ENCODE measurements around the gene ZRANB3.

ZRANB3 gene

DNA sequence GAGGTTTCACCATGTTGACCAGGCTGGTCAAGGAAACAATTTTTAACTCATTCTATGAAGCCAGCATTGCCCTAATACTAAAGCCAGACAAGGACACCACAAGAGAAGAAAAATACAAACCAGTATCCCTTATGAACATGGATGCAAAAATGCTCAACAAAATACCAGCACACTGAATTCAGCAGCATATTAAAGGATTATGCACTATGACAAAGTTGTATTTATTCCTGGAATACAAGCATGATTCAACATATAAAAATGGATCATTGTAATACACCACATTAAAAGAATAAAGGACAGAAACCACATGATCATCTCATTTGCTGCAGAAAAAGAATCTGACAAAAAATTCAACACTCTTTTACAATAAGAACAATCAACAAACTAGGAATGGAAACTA, 340.2 kb downstream of the ZRANB3 start:
- no peak overlapping the region for H3K27ac ChIP-seq (ENCODE audit: low read depth in 2 of 2, low read length in 2 of 2)
- no peaks in the 10 kb centered on the region for H3K9me3 ChIP-seq (ENCODE audit: control insufficient read depth in 2 of 2, low read length in 2 of 2)
- H3K4me3 ChIP-seq (ENCODE audit: low read length in 2 of 2) = no peak overlapping the region
- H3K9ac ChIP-seq (ENCODE audit: low read depth in 1 of 2, low read length in 2 of 2) = no peak overlapping the region
- H3K4me1 ChIP-seq (ENCODE audit: control insufficient read depth in 2 of 2, insufficient read depth in 2 of 2, low read length in 2 of 2) = no peaks in the 10 kb centered on the region
- no peaks in the 10 kb centered on the region for H3K36me3 ChIP-seq (ENCODE audit: control insufficient read depth in 2 of 2, insufficient read depth in 2 of 2, low read length in 2 of 2)
- H3K27me3 ChIP-seq (ENCODE audit: control insufficient read depth in 2 of 2, insufficient read depth in 2 of 2, low read length in 2 of 2) = no peaks in the 10 kb centered on the region

GRCh38 chr2:135189148-135189547, 341.9 kb downstream of the ZRANB3 start:
- no peaks in the 10 kb centered on the region for H3K36me3 ChIP-seq (ENCODE audit: control insufficient read depth in 2 of 2, insufficient read depth in 2 of 2, low read length in 2 of 2)
- H3K27me3 ChIP-seq (ENCODE audit: control insufficient read depth in 2 of 2, insufficient read depth in 2 of 2, low read length in 2 of 2) = no peaks in the 10 kb centered on the region
- no peak overlapping the region for H3K27ac ChIP-seq (ENCODE audit: low read depth in 2 of 2, low read length in 2 of 2)
- no peak overlapping the region for H3K4me3 ChIP-seq (ENCODE audit: low read length in 2 of 2)
- no peaks in the 10 kb centered on the region for H3K9me3 ChIP-seq (ENCODE audit: control insufficient read depth in 2 of 2, low read length in 2 of 2)
- H3K4me1 ChIP-seq (ENCODE audit: control insufficient read depth in 2 of 2, insufficient read depth in 2 of 2, low read length in 2 of 2) = no peaks in the 10 kb centered on the region
- H3K9ac ChIP-seq (ENCODE audit: low read depth in 1 of 2, low read length in 2 of 2) = no peak overlapping the region

GRCh38 chr2:135187270-135187669, 343.7 kb downstream of the ZRANB3 start:
- Histone ChIP-seq H3K9ac (ENCODE audit: low read depth in 1 of 2, low read length in 2 of 2) (no peak overlapping the region), H3K4me1 (ENCODE audit: control insufficient read depth in 2 of 2, insufficient read depth in 2 of 2, low read length in 2 of 2) (no peaks in the 10 kb centered on the region)

GRCh38 chr2:135186054-135186453, 345.0 kb downstream of the ZRANB3 start:
- H3K36me3 ChIP-seq (ENCODE audit: control insufficient read depth in 2 of 2, insufficient read depth in 2 of 2, low read length in 2 of 2) = no peaks in the 10 kb centered on the region
- no peak overlapping the region for H3K4me3 ChIP-seq (ENCODE audit: low read length in 2 of 2)
- no peaks in the 10 kb centered on the region for H3K27me3 ChIP-seq (ENCODE audit: control insufficient read depth in 2 of 2, insufficient read depth in 2 of 2, low read length in 2 of 2)

More at GRCh38 chr2:135187270-135187669, 343.7 kb downstream of the ZRANB3 start:
- no peaks in the 10 kb centered on the region for H3K36me3 ChIP-seq (ENCODE audit: control insufficient read depth in 2 of 2, insufficient read depth in 2 of 2, low read length in 2 of 2)
- H3K9me3 ChIP-seq (ENCODE audit: control insufficient read depth in 2 of 2, low read length in 2 of 2) = no peaks in the 10 kb centered on the region
- H3K4me3 ChIP-seq (ENCODE audit: low read length in 2 of 2) = no peak overlapping the region
- H3K27me3 ChIP-seq (ENCODE audit: control insufficient read depth in 2 of 2, insufficient read depth in 2 of 2, low read length in 2 of 2) = no peaks in the 10 kb centered on the region
- H3K27ac ChIP-seq (ENCODE audit: low read depth in 2 of 2, low read length in 2 of 2) = no peak overlapping the region

GRCh38 chr2:135183822-135184221, 347.2 kb downstream of the ZRANB3 start:
- Histone ChIP-seq H3K27me3 (ENCODE audit: control insufficient read depth in 2 of 2, insufficient read depth in 2 of 2, low read length in 2 of 2) (no peaks in the 10 kb centered on the region), H3K27ac (ENCODE audit: low read depth in 2 of 2, low read length in 2 of 2) (no peak overlapping the region), H3K4me1 (ENCODE audit: control insufficient read depth in 2 of 2, insufficient read depth in 2 of 2, low read length in 2 of 2) (no peaks in the 10 kb centered on the region), H3K36me3 (ENCODE audit: control insufficient read depth in 2 of 2, insufficient read depth in 2 of 2, low read length in 2 of 2) (no peaks in the 10 kb centered on the region), H3K9me3 (ENCODE audit: control insufficient read depth in 2 of 2, low read length in 2 of 2) (no peaks in the 10 kb centered on the region), H3K9ac (ENCODE audit: low read depth in 1 of 2, low read length in 2 of 2) (no peak overlapping the region), H3K4me3 (ENCODE audit: low read length in 2 of 2) (no peak overlapping the region)

More at GRCh38 chr2:135186054-135186453, 345.0 kb downstream of the ZRANB3 start:
- no peaks in the 10 kb centered on the region for H3K4me1 ChIP-seq (ENCODE audit: control insufficient read depth in 2 of 2, insufficient read depth in 2 of 2, low read length in 2 of 2)
- H3K9ac ChIP-seq (ENCODE audit: low read depth in 1 of 2, low read length in 2 of 2) = no peak overlapping the region
- no peak overlapping the region for H3K27ac ChIP-seq (ENCODE audit: low read depth in 2 of 2, low read length in 2 of 2)
- no peaks in the 10 kb centered on the region for H3K9me3 ChIP-seq (ENCODE audit: control insufficient read depth in 2 of 2, low read length in 2 of 2)

DNA sequence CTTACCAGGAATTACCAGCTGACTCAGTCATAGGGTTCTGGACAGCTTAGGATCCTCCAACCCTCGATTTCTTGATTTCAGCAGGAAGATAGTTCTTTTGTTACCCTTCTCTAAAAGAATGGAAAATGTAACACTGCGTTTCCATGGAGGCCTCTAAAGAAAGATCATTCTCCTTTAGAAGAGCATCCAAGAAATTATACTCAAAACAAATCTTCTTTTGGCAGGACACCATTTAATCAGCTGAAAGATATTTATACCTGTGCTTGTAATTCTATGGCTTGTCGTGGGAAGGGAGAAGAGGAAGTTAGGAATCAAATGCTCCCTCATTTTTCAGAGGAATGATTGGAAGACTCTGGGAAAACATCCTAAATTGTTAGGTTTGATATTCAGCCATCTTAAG, 348.4 kb downstream of the ZRANB3 start:
- H3K4me1 ChIP-seq (ENCODE audit: control insufficient read depth in 2 of 2, insufficient read depth in 2 of 2, low read length in 2 of 2) = no peaks in the 10 kb centered on the region
- H3K27ac ChIP-seq (ENCODE audit: low read depth in 2 of 2, low read length in 2 of 2) = no peak overlapping the region
- H3K4me3 ChIP-seq (ENCODE audit: low read length in 2 of 2) = no peak overlapping the region
- H3K9me3 ChIP-seq (ENCODE audit: control insufficient read depth in 2 of 2, low read length in 2 of 2) = no peaks in the 10 kb centered on the region
- H3K36me3 ChIP-seq (ENCODE audit: control insufficient read depth in 2 of 2, insufficient read depth in 2 of 2, low read length in 2 of 2) = no peaks in the 10 kb centered on the region
- H3K27me3 ChIP-seq (ENCODE audit: control insufficient read depth in 2 of 2, insufficient read depth in 2 of 2, low read length in 2 of 2) = no peaks in the 10 kb centered on the region
- no peak overlapping the region for H3K9ac ChIP-seq (ENCODE audit: low read depth in 1 of 2, low read length in 2 of 2)

DNA sequence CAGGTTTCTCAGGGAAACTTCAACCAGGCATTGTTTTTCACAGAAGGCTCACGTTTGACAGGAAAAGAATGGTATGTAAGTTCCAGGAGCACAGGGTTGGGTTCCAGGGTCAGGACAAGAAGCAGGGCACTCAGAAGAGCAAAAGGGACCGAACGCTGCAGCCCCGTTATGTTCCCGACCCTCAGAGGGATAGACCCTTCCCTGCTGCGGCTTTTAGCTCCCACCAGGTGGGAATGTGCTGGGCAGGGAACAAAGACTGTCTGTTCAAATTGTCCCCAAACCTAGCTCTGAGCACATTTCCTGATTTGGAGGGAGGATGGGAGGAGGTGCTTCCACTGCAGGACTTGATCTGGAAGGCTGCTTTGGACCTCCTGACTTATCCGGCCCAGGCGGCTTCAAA, 348.8 kb downstream of the ZRANB3 start:
- Histone ChIP-seq H3K9ac (ENCODE audit: low read depth in 1 of 2, low read length in 2 of 2) (no peak overlapping the region), H3K4me3 (ENCODE audit: low read length in 2 of 2) (no peak overlapping the region), H3K9me3 (ENCODE audit: control insufficient read depth in 2 of 2, low read length in 2 of 2) (no peaks in the 10 kb centered on the region), H3K36me3 (ENCODE audit: control insufficient read depth in 2 of 2, insufficient read depth in 2 of 2, low read length in 2 of 2) (no peaks in the 10 kb centered on the region), H3K27me3 (ENCODE audit: control insufficient read depth in 2 of 2, insufficient read depth in 2 of 2, low read length in 2 of 2) (no peaks in the 10 kb centered on the region), H3K27ac (ENCODE audit: low read depth in 2 of 2, low read length in 2 of 2) (no peak overlapping the region), H3K4me1 (ENCODE audit: control insufficient read depth in 2 of 2, insufficient read depth in 2 of 2, low read length in 2 of 2) (no peaks in the 10 kb centered on the region)

GRCh38 chr2:135179689-135180088, 351.3 kb downstream of the ZRANB3 start:
- no peak overlapping the region for H3K4me3 ChIP-seq (ENCODE audit: low read length in 2 of 2)
- no peaks in the 10 kb centered on the region for H3K4me1 ChIP-seq (ENCODE audit: control insufficient read depth in 2 of 2, insufficient read depth in 2 of 2, low read length in 2 of 2)
- no peaks in the 10 kb centered on the region for H3K27me3 ChIP-seq (ENCODE audit: control insufficient read depth in 2 of 2, insufficient read depth in 2 of 2, low read length in 2 of 2)
- H3K27ac ChIP-seq (ENCODE audit: low read depth in 2 of 2, low read length in 2 of 2) = no peak overlapping the region
- H3K9me3 ChIP-seq (ENCODE audit: control insufficient read depth in 2 of 2, low read length in 2 of 2) = no peaks in the 10 kb centered on the region
- peaks cover 10 to 13% of the 10 kb centered on the region in 2 donors for H3K36me3 ChIP-seq (ENCODE audit: control insufficient read depth in 2 of 2, insufficient read depth in 2 of 2, low read length in 2 of 2)
- no peak overlapping the region for H3K9ac ChIP-seq (ENCODE audit: low read depth in 1 of 2, low read length in 2 of 2)

DNA sequence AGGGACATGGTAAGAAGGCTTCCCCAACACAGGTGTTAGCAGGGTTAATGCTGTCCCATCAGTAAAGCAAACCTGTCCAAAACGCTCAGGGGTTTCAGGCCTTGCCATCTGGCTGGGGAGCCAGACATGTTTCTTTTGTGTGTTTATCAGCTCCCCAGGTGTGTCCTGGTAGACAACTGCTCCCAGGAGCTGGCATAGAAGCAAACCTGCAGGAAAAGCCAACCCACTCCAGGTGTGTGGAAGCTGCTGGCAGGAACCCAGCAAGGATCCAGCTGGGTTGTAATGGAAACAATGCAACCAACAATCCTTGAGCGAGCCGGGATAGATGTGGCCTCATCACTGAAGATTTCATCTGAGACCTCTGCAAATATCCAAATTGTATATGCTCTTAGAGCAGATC, 355.8 kb downstream of the ZRANB3 start:
- Histone ChIP-seq H3K27ac (ENCODE audit: low read depth in 2 of 2, low read length in 2 of 2) (no peak overlapping the region), H3K27me3 (ENCODE audit: control insufficient read depth in 2 of 2, insufficient read depth in 2 of 2, low read length in 2 of 2) (no peaks in the 10 kb centered on the region)

DNA sequence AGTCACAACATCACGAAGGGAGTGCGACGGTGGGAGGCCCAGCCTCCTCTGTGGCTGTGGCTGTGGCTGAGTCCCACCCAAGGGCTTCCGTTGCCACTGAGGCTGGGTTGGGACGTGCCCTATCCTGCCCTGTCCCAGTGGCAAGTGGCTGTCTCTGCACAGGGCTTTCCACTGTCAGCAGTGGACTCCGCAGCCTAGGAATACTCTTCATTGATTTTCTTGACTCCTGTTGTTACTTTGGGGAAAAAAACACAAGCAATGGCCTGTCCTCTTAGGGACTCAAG, 356.3 kb downstream of the ZRANB3 start:
- peaks cover 20 to 38% of the 10 kb centered on the region in 2 donors for H3K36me3 ChIP-seq (ENCODE audit: control insufficient read depth in 2 of 2, insufficient read depth in 2 of 2, low read length in 2 of 2)

More for the DNA sequence above, 355.8 kb downstream of the ZRANB3 start:
- Histone ChIP-seq H3K36me3 (ENCODE audit: control insufficient read depth in 2 of 2, insufficient read depth in 2 of 2, low read length in 2 of 2) (peaks cover 20 to 34% of the 10 kb centered on the region in 2 donors), H3K9me3 (ENCODE audit: control insufficient read depth in 2 of 2, low read length in 2 of 2) (no peaks in the 10 kb centered on the region), H3K4me1 (ENCODE audit: control insufficient read depth in 2 of 2, insufficient read depth in 2 of 2, low read length in 2 of 2) (no peaks in the 10 kb centered on the region), H3K9ac (ENCODE audit: low read depth in 1 of 2, low read length in 2 of 2) (no peak overlapping the region), H3K4me3 (ENCODE audit: low read length in 2 of 2) (no peak overlapping the region)

More for the DNA sequence above, 356.3 kb downstream of the ZRANB3 start:
- Histone ChIP-seq H3K27me3 (ENCODE audit: control insufficient read depth in 2 of 2, insufficient read depth in 2 of 2, low read length in 2 of 2) (no peaks in the 10 kb centered on the region), H3K4me1 (ENCODE audit: control insufficient read depth in 2 of 2, insufficient read depth in 2 of 2, low read length in 2 of 2) (no peaks in the 10 kb centered on the region), H3K9ac (ENCODE audit: low read depth in 1 of 2, low read length in 2 of 2) (no peak overlapping the region), H3K9me3 (ENCODE audit: control insufficient read depth in 2 of 2, low read length in 2 of 2) (no peaks in the 10 kb centered on the region), H3K27ac (ENCODE audit: low read depth in 2 of 2, low read length in 2 of 2) (no peak overlapping the region), H3K4me3 (ENCODE audit: low read length in 2 of 2) (no peak overlapping the region)
